ENCODE results near the gene KLF11.
"Not testable (repeated sequence)": the region's sequence is repeated elsewhere in the genome, so short reads cannot be mapped to it uniquely, and the experiment has no call there.

KLF11 gene

GRCh38 chr2:10083046-10083445, 39.7 kb downstream of the KLF11 start:
- Histone ChIP-seq H3K27me3 (ENCODE audit: control insufficient read depth in 1 of 2, insufficient read depth in 2 of 2, low read length in 2 of 2) (peaks cover 6 to 16% of the 10 kb centered on the region in 2 donors), H3K9me3 (ENCODE audit: low read length) (no peaks in the 10 kb centered on the region), H3K27ac (ENCODE audit: low read depth, low read length) (no peak overlapping the region), H3K9ac (ENCODE audit: low read length) (no peak overlapping the region), H3K4me3 (ENCODE audit: low read depth in 1 of 2, low read length in 2 of 2) (no peak overlapping the region), H3K4me1 (ENCODE audit: insufficient read depth, low read length) (peaks cover 28% of the 10 kb centered on the region), H3K36me3 (ENCODE audit: insufficient read depth, low read length) (no peaks in the 10 kb centered on the region)

GRCh38 chr2:10083692-10084211, 40.4 kb downstream of the KLF11 start:
- no peak overlapping the region for H3K4me3 ChIP-seq (ENCODE audit: low read depth in 1 of 2, low read length in 2 of 2)
- H3K9me3 ChIP-seq (ENCODE audit: low read length), result no peaks in the 10 kb centered on the region
- H3K4me1 ChIP-seq (ENCODE audit: insufficient read depth, low read length), result peaks cover 21% of the 10 kb centered on the region
- H3K27me3 ChIP-seq (ENCODE audit: control insufficient read depth in 1 of 2, insufficient read depth in 2 of 2, low read length in 2 of 2), result peaks cover 6 to 16% of the 10 kb centered on the region in 2 donors
- H3K27ac ChIP-seq (ENCODE audit: low read depth, low read length), result peak overlapping the region; percentile 29
- H3K36me3 ChIP-seq (ENCODE audit: insufficient read depth, low read length), result no peaks in the 10 kb centered on the region
- H3K9ac ChIP-seq (ENCODE audit: low read length), result no peak overlapping the region

- Histone ChIP-seq H3K27ac (ENCODE audit: low read depth, low read length) (no peak overlapping the region), H3K9me3 (ENCODE audit: low read length) (no peaks in the 10 kb centered on the region), H3K27me3 (ENCODE audit: control insufficient read depth in 1 of 2, insufficient read depth in 2 of 2, low read length in 2 of 2) (peaks cover 6 to 16% of the 10 kb centered on the region in 2 donors), H3K36me3 (ENCODE audit: insufficient read depth, low read length) (no peaks in the 10 kb centered on the region), H3K4me1 (ENCODE audit: insufficient read depth, low read length) (peaks cover 17% of the 10 kb centered on the region), H3K9ac (ENCODE audit: low read length) (no peak overlapping the region), H3K4me3 (ENCODE audit: low read depth in 1 of 2, low read length in 2 of 2) (no peak overlapping the region)
Measured at GRCh38 chr2:10084223-10084865, 41.0 kb downstream of the KLF11 start.

- Histone ChIP-seq H3K4me3 (ENCODE audit: low read depth in 1 of 2, low read length in 2 of 2) (no peak overlapping the region), H3K9me3 (ENCODE audit: low read length) (no peaks in the 10 kb centered on the region), H3K9ac (ENCODE audit: low read length) (no peak overlapping the region), H3K27ac (ENCODE audit: low read depth, low read length) (no peak overlapping the region), H3K27me3 (ENCODE audit: control insufficient read depth in 1 of 2, insufficient read depth in 2 of 2, low read length in 2 of 2) (peaks cover 6 to 16% of the 10 kb centered on the region in 2 donors), H3K36me3 (ENCODE audit: insufficient read depth, low read length) (no peaks in the 10 kb centered on the region), H3K4me1 (ENCODE audit: insufficient read depth, low read length) (peaks cover 17% of the 10 kb centered on the region)
Measured at GRCh38 chr2:10085043-10085667, 41.8 kb downstream of the KLF11 start.

- H3K27ac ChIP-seq (ENCODE audit: low read depth, low read length), result no peak overlapping the region
- no peak overlapping the region for H3K9ac ChIP-seq (ENCODE audit: low read length)
- H3K4me3 ChIP-seq (ENCODE audit: low read depth in 1 of 2, low read length in 2 of 2), result no peak overlapping the region
- no peaks in the 10 kb centered on the region for H3K36me3 ChIP-seq (ENCODE audit: insufficient read depth, low read length)
- H3K9me3 ChIP-seq (ENCODE audit: low read length), result no peaks in the 10 kb centered on the region
- peaks cover 4 to 16% of the 10 kb centered on the region in 2 donors for H3K27me3 ChIP-seq (ENCODE audit: control insufficient read depth in 1 of 2, insufficient read depth in 2 of 2, low read length in 2 of 2)
- peaks cover 17% of the 10 kb centered on the region for H3K4me1 ChIP-seq (ENCODE audit: insufficient read depth, low read length)
Measured at GRCh38 chr2:10085668-10086059, 42.3 kb downstream of the KLF11 start.

GRCh38 chr2:10086950-10087349, 43.6 kb downstream of the KLF11 start:
- peaks cover 0 to 16% of the 10 kb centered on the region in 2 donors for H3K27me3 ChIP-seq (ENCODE audit: control insufficient read depth in 1 of 2, insufficient read depth in 2 of 2, low read length in 2 of 2)
- no peak overlapping the region for H3K4me3 ChIP-seq (ENCODE audit: low read depth in 1 of 2, low read length in 2 of 2)
- H3K27ac ChIP-seq (ENCODE audit: low read depth, low read length), result no peak overlapping the region
- H3K9ac ChIP-seq (ENCODE audit: low read length), result no peak overlapping the region
- no peaks in the 10 kb centered on the region for H3K36me3 ChIP-seq (ENCODE audit: insufficient read depth, low read length)
- H3K9me3 ChIP-seq (ENCODE audit: low read length), result no peaks in the 10 kb centered on the region
- peaks cover 17% of the 10 kb centered on the region for H3K4me1 ChIP-seq (ENCODE audit: insufficient read depth, low read length)

DNA sequence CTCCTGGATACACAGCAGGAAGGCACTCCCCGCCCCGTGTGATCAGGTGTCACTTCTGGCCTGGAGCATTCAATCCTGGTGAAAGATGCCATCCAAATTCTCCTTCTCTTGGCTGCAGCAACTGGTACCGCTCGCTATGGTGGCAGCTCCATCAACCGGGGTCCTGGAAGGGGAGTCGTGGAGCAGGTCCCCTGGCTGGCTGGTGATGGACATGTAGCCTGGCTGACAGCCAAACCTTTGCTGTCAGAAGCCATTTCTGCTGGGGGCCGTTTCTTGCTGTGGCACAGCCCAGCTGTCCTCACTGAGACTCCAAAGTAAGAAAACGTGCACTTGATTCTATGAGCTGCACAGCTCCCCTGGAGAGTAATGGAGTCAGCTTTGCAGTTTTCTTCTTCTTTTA, 44.0 kb downstream of the KLF11 start:
- Histone ChIP-seq H3K4me1 (ENCODE audit: insufficient read depth, low read length) (peaks cover 17% of the 10 kb centered on the region), H3K9ac (ENCODE audit: low read length) (no peak overlapping the region), H3K9me3 (ENCODE audit: low read length) (no peaks in the 10 kb centered on the region), H3K27me3 (ENCODE audit: control insufficient read depth in 1 of 2, insufficient read depth in 2 of 2, low read length in 2 of 2) (peaks cover 0 to 16% of the 10 kb centered on the region in 2 donors), H3K4me3 (ENCODE audit: low read depth in 1 of 2, low read length in 2 of 2) (no peak overlapping the region), H3K36me3 (ENCODE audit: insufficient read depth, low read length) (no peaks in the 10 kb centered on the region), H3K27ac (ENCODE audit: low read depth, low read length) (no peak overlapping the region)

GRCh38 chr2:10089565-10090190, 46.3 kb downstream of the KLF11 start:
- Histone ChIP-seq H3K27me3 (ENCODE audit: control insufficient read depth in 1 of 2, insufficient read depth in 2 of 2, low read length in 2 of 2) (no peaks in the 10 kb centered on the region), H3K4me1 (ENCODE audit: insufficient read depth, low read length) (no peaks in the 10 kb centered on the region), H3K4me3 (ENCODE audit: low read depth in 1 of 2, low read length in 2 of 2) (no peak overlapping the region), H3K9ac (ENCODE audit: low read length) (no peak overlapping the region), H3K36me3 (ENCODE audit: insufficient read depth, low read length) (no peaks in the 10 kb centered on the region), H3K27ac (ENCODE audit: low read depth, low read length) (no peak overlapping the region), H3K9me3 (ENCODE audit: low read length) (no peaks in the 10 kb centered on the region)

GRCh38 chr2:10091182-10091888, 48.0 kb downstream of the KLF11 start:
- Histone ChIP-seq H3K9ac (ENCODE audit: low read length) (no peak overlapping the region), H3K4me1 (ENCODE audit: insufficient read depth, low read length) (no peaks in the 10 kb centered on the region), H3K4me3 (ENCODE audit: low read depth in 1 of 2, low read length in 2 of 2) (no peak overlapping the region), H3K27ac (ENCODE audit: low read depth, low read length) (no peak overlapping the region), H3K27me3 (ENCODE audit: control insufficient read depth in 1 of 2, insufficient read depth in 2 of 2, low read length in 2 of 2) (no peaks in the 10 kb centered on the region), H3K36me3 (ENCODE audit: insufficient read depth, low read length) (no peaks in the 10 kb centered on the region), H3K9me3 (ENCODE audit: low read length) (no peaks in the 10 kb centered on the region)

DNA sequence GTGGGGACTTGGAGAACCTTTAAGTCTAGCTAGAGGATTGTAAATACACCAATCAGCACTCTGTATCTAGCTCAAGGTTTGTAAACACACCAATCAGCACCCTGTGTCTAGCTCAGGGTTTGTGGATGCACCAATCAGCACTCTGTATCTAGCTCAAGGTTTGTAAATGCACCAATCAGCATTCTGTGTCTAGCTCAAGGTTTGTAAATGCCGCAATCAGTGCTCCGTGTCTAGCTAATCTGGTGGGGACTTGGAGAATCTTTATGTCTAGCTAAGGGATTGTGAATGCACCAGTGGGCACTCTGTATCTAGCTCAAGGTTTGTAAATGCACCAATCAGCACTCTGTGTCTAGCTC, 48.5 kb downstream of the KLF11 start:
- not testable (repeated sequence) for H3K9me3 ChIP-seq (ENCODE audit: low read length); H3K4me3 ChIP-seq (ENCODE audit: low read depth in 1 of 2, low read length in 2 of 2); H3K36me3 ChIP-seq (ENCODE audit: insufficient read depth, low read length); H3K27ac ChIP-seq (ENCODE audit: low read depth, low read length); H3K9ac ChIP-seq (ENCODE audit: low read length); H3K27me3 ChIP-seq (ENCODE audit: control insufficient read depth in 1 of 2, insufficient read depth in 2 of 2, low read length in 2 of 2); H3K4me1 ChIP-seq (ENCODE audit: insufficient read depth, low read length)

- H3K9me3 ChIP-seq (ENCODE audit: low read length), result no peaks in the 10 kb centered on the region
- H3K9ac ChIP-seq (ENCODE audit: low read length), result no peak overlapping the region
- no peaks in the 10 kb centered on the region for H3K4me1 ChIP-seq (ENCODE audit: insufficient read depth, low read length)
- no peak overlapping the region for H3K27ac ChIP-seq (ENCODE audit: low read depth, low read length)
- no peaks in the 10 kb centered on the region for H3K27me3 ChIP-seq (ENCODE audit: control insufficient read depth in 1 of 2, insufficient read depth in 2 of 2, low read length in 2 of 2)
- H3K4me3 ChIP-seq (ENCODE audit: low read depth in 1 of 2, low read length in 2 of 2), result no peak overlapping the region
- no peaks in the 10 kb centered on the region for H3K36me3 ChIP-seq (ENCODE audit: insufficient read depth, low read length)
Measured at GRCh38 chr2:10094271-10094814, 51.0 kb downstream of the KLF11 start.
